ENCODE results near the gene CHPF. TPM values are rescaled to one million over a fixed set of nuclear protein-coding genes. Genes with fewer than 3 reads are reported as not detected.

Gene CHPF
- total and polyA plus RNA-seq, 4 donors, result 26.5 to 135 (median 58.2) TPM

- H3K27me3 ChIP-seq (ENCODE audit: control insufficient read depth in 4 of 4, insufficient read depth in 4 of 4, low read length in 3 of 4), result peaks cover 0 to 3% (median 0%) of the 10 kb centered on the region in 4 donors
Measured at GRCh38 chr2:219493086-219493485, 50.5 kb downstream of the CHPF start.

DNA sequence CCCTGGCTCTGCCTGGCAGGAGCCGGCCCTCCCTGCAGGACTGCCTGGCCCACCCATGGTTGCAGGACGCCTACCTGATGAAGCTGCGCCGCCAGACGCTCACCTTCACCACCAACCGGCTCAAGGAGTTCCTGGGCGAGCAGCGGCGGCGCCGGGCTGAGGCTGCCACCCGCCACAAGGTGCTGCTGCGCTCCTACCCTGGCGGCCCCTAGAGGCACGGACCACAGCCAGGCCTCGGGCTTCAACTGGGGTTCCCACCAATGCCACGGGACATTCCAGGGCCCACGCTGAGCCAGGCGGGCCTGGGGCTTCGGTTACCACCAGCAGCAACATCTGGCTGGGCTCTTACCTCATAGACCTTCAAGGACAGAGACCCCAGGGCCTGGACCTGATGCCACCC is 51.0 kb downstream of the CHPF start:
- Histone ChIP-seq H3K27me3 (ENCODE audit: control insufficient read depth in 4 of 4, insufficient read depth in 4 of 4, low read length in 3 of 4) (peaks cover 0 to 3% (median 0%) of the 10 kb centered on the region in 4 donors), H3K9ac (ENCODE audit: low read depth in 1 of 2, low read length in 2 of 2) (no peak overlapping the region), H3K4me3 (ENCODE audit: low read depth in 1 of 3, low read length in 3 of 3) (no peak overlapping the region), H3K4me1 (ENCODE audit: control insufficient read depth in 4 of 4, insufficient read depth in 4 of 4, low read length in 3 of 4) (peaks cover under 1 to 12% (median 8%) of the 10 kb centered on the region in 4 donors), H3K9me3 (ENCODE audit: control insufficient read depth in 4 of 4, low read length in 3 of 4) (no peaks in the 10 kb centered on the region), H3K36me3 (ENCODE audit: control insufficient read depth in 4 of 4, insufficient read depth in 3 of 4, low read depth in 1 of 4, low read length in 3 of 4) (no peaks in the 10 kb centered on the region), H3K27ac (ENCODE audit: low read depth in 1 of 2, low read length in 2 of 2) (no peak overlapping the region)
- 49% methylated on average over 20 of the region's 20 CpGs for WGBS
- DNase-seq (ENCODE audit: low spot score), result no peak
- TF ChIP-seq HNF4A (conservative IDR thresholded peaks at IDR 0.05) (no peak), TAF1 (conservative IDR thresholded peaks at IDR 0.05) (no peak), ATF3 (IDR thresholded peaks at IDR 0.05) (no peak), FOXA1 (IDR thresholded peaks at IDR 0.05) (no peak), RAD21 (IDR thresholded peaks at IDR 0.05) (no peak), YY1 (IDR thresholded peaks at IDR 0.05) (no peak), GABPA (IDR thresholded peaks at IDR 0.05 in 1 of 2, conservative IDR thresholded peaks at IDR 0.05 in 1 of 2) (no peak)

More at GRCh38 chr2:219493086-219493485, 50.5 kb downstream of the CHPF start:
- H3K27ac ChIP-seq (ENCODE audit: low read depth in 1 of 2, low read length in 2 of 2), result no peak overlapping the region
- no peaks in the 10 kb centered on the region for H3K36me3 ChIP-seq (ENCODE audit: control insufficient read depth in 4 of 4, insufficient read depth in 3 of 4, low read depth in 1 of 4, low read length in 3 of 4)
- peaks cover 2 to 15% (median 11%) of the 10 kb centered on the region in 4 donors for H3K4me1 ChIP-seq (ENCODE audit: control insufficient read depth in 4 of 4, insufficient read depth in 4 of 4, low read length in 3 of 4)
- DNase-seq (ENCODE audit: low spot score), result no peak
- TF ChIP-seq SP1 (IDR thresholded peaks at IDR 0.05) (no peak), NR2F2 (IDR thresholded peaks at IDR 0.05) (no peak), ATF3 (IDR thresholded peaks at IDR 0.05) (no peak), HNF4G (IDR thresholded peaks at IDR 0.05) (no peak), FOXA2 (IDR thresholded peaks at IDR 0.05) (no peak)
- TF ChIP-seq, protein P1, sequence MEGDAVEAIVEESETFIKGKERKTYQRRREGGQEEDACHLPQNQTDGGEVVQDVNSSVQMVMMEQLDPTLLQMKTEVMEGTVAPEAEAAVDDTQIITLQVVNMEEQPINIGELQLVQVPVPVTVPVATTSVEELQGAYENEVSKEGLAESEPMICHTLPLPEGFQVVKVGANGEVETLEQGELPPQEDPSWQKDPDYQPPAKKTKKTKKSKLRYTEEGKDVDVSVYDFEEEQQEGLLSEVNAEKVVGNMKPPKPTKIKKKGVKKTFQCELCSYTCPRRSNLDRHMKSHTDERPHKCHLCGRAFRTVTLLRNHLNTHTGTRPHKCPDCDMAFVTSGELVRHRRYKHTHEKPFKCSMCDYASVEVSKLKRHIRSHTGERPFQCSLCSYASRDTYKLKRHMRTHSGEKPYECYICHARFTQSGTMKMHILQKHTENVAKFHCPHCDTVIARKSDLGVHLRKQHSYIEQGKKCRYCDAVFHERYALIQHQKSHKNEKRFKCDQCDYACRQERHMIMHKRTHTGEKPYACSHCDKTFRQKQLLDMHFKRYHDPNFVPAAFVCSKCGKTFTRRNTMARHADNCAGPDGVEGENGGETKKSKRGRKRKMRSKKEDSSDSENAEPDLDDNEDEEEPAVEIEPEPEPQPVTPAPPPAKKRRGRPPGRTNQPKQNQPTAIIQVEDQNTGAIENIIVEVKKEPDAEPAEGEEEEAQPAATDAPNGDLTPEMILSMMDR (IDR thresholded peaks at IDR 0.05; ENCODE audit: low read depth, low read length, missing input control), result no peak
- TF ChIP-seq, protein P2, sequence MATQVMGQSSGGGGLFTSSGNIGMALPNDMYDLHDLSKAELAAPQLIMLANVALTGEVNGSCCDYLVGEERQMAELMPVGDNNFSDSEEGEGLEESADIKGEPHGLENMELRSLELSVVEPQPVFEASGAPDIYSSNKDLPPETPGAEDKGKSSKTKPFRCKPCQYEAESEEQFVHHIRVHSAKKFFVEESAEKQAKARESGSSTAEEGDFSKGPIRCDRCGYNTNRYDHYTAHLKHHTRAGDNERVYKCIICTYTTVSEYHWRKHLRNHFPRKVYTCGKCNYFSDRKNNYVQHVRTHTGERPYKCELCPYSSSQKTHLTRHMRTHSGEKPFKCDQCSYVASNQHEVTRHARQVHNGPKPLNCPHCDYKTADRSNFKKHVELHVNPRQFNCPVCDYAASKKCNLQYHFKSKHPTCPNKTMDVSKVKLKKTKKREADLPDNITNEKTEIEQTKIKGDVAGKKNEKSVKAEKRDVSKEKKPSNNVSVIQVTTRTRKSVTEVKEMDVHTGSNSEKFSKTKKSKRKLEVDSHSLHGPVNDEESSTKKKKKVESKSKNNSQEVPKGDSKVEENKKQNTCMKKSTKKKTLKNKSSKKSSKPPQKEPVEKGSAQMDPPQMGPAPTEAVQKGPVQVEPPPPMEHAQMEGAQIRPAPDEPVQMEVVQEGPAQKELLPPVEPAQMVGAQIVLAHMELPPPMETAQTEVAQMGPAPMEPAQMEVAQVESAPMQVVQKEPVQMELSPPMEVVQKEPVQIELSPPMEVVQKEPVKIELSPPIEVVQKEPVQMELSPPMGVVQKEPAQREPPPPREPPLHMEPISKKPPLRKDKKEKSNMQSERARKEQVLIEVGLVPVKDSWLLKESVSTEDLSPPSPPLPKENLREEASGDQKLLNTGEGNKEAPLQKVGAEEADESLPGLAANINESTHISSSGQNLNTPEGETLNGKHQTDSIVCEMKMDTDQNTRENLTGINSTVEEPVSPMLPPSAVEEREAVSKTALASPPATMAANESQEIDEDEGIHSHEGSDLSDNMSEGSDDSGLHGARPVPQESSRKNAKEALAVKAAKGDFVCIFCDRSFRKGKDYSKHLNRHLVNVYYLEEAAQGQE (IDR thresholded peaks at IDR 0.05), result no peak
- H3K9ac ChIP-seq (ENCODE audit: low read depth in 1 of 2, low read length in 2 of 2), result no peak overlapping the region
- no peaks in the 10 kb centered on the region for H3K9me3 ChIP-seq (ENCODE audit: control insufficient read depth in 4 of 4, low read length in 3 of 4)
- H3K4me3 ChIP-seq (ENCODE audit: low read depth in 1 of 3, low read length in 3 of 3), result no peak overlapping the region
- 91% methylated on average over 5 of the region's 5 CpGs for WGBS

All from liver (tissue), 9 donors.